Measurements from ENCODE around the gene RPGR.

DNA sequence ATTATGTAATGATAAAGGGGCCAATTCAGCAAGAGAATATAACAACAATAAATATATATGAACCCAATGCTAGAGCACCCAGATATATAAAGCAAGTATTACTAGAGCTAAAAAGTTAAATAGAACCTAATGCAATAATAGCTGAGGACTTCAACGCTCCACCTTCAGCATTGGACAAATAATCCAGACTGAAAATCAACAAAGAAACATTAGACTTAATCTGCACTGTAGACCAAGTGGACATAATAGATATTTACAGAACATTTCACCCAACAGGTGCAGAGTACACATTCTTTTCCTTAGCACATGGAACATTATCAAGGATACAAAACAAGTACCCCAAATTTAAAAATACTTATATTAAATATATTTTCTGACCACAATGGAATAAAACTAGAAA, 49.4 kb upstream of the RPGR start:
- TF ChIP-seq CTCF (IDR thresholded peaks at IDR 0.05; ENCODE audit: insufficient read depth, low read length), result no peak
- no peak for TF ChIP-seq POLR2AphosphoS5 (IDR thresholded peaks at IDR 0.05; ENCODE audit: low read depth)

Measured in HL-60 (cell line).